ENCODE data around the gene CEBPG. TPM values are rescaled to one million over a fixed set of nuclear protein-coding genes. Genes with fewer than 3 reads are reported as not detected.
A peak's percentile ranks its signal among the peaks of the same experiment; 100 is the strongest.

CEBPG gene
- total and polyA plus RNA-seq, 8 donors: 17.8 to 26.4 (median 19.3) TPM

DNA sequence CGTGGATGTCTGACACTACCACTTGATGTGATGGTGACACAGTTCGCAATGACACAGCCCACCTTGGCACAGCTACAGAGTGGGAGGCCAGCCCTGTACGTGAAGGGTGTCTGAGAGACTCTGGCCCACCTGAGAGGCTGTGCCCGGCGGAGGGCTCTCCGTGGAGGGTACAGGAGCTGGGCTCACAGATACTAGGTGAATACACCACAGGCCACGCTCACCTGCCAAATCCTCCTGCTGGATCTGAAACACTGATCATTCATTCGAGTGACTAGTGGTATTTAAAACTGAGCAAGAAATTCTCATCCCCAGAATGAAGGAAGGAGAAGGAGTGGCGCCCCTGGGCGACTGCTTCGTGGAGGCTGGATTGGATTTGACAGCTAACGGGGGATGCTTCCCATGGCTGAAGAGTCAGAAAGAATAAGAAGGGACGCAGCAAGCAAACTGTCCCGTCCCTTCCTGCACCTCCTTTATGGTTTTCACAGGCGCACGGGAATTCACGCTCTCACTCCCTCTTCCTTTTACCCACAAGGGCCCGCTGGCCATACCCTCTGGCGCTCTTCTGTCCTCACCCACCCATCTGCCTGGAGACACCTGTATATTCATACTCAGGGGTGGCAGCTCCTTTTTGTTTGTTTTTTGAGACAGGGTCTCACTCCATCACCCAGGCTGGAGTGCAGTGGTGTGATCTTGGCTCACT is 25.0 kb downstream of the CEBPG start:
- ATAC-seq: no peak
- Histone ChIP-seq H3K4me3 (no peak overlapping the region), H3K9me3 (no peaks in the 10 kb centered on the region), H3K4me1 (peaks cover 11 to 43% of the 10 kb centered on the region in 2 donors), H3K27ac (no peak overlapping the region), H3K36me3 (no peaks in the 10 kb centered on the region), H3K27me3 (no peaks in the 10 kb centered on the region)
- peak in 2 of 4 donors; percentile 21 to 54 for DNase-seq
- intact Hi-C loops (cut with DNase I): no loop called here
- TF ChIP-seq, protein P1, sequence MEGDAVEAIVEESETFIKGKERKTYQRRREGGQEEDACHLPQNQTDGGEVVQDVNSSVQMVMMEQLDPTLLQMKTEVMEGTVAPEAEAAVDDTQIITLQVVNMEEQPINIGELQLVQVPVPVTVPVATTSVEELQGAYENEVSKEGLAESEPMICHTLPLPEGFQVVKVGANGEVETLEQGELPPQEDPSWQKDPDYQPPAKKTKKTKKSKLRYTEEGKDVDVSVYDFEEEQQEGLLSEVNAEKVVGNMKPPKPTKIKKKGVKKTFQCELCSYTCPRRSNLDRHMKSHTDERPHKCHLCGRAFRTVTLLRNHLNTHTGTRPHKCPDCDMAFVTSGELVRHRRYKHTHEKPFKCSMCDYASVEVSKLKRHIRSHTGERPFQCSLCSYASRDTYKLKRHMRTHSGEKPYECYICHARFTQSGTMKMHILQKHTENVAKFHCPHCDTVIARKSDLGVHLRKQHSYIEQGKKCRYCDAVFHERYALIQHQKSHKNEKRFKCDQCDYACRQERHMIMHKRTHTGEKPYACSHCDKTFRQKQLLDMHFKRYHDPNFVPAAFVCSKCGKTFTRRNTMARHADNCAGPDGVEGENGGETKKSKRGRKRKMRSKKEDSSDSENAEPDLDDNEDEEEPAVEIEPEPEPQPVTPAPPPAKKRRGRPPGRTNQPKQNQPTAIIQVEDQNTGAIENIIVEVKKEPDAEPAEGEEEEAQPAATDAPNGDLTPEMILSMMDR (IDR thresholded peaks at IDR 0.05): no peak

DNA sequence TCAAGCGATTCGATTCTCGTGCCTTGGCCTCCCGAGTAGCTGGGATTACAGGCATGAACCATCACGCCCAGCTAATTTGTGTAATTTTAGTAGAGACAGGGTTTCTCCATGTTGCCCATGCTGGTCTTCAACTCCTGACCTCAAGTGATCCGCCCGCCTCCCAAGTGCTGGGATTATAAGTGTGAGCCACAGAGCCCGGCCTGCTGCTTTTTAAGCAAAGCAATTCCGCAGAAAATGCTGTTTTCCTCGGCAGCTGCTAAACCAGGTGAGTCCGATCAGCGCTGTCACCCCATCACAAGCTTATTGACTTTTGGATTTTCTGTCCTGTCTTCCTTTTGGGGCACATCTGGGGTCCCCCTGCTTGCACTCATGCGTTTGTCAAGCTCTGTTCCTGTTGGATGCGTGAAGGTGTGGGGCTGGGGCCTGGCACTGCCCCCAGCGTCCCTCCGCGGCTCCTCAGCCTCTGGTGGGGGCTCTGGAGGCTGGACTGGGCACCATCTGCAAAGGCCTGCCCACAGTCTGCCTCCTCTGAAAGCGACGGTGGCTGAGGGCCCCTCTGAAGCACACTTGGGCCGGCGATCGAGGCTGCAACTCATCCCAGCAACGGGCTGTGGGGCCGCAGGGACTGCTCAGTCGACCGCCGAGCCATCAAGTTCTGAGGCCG is 25.7 kb downstream of the CEBPG start:
- Histone ChIP-seq H3K9me3 (no peaks in the 10 kb centered on the region), H3K27me3 (no peaks in the 10 kb centered on the region), H3K36me3 (no peaks in the 10 kb centered on the region), H3K27ac (no peak overlapping the region), H3K4me1 (peaks cover 7 to 36% of the 10 kb centered on the region in 2 donors), H3K4me3 (no peak overlapping the region)
- intact Hi-C loops (cut with DNase I): no loop called here
- ATAC-seq (no peak), DNase-seq (peak in 2 of 4 donors; percentile 24 to 74)
- TF ChIP-seq, protein P1 (IDR thresholded peaks at IDR 0.05): no peak

DNA sequence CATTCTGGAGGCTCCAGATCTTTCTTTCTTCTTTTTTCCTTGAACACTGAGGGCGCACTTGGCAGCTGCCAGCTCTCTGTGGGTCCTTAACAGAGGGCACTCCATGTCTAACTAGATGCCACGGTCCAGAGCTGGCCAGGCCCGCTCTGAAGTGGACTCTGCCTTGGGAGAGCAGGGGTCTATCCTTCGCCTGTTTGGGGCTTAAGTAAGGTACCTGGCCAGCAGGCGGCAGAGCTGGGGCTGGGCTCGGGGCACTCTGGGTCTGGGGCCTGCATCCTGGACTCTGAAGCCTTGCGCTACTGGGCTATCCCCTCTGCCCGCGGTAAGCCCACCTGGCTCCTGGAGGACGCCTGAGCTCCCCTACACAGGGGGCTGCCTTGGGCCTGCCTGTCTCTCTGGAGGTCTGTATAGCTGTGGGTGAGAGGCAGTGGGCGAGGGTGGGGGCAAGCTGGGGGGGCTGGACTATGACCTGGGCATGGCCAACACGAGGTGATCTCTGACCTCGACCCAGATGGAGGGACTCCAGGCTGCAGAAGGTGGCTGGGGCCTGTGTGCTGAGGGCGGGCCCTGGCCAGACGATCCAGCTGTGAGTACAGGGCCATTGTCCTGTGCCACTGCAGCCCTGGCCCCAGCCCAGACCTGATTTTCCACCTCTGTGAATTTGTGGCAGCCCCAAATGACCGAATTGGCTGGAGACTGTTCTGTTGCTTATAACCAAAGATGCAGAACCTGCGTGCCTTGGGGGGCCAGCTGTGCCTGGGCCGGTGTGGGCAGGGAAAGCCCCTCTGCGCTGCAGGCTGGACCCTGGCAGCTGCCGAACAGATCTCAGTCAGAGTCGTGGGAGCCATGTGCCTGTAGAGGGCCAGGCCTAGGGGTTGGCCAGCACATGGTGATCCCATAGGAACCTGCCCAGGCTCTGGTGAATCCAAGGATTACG is 26.5 kb downstream of the CEBPG start:
- no peak overlapping the region for H3K4me3 ChIP-seq
- DNase-seq (peak in 2 of 4 donors; percentile 20 to 57), ATAC-seq (no peak)
- H3K9me3 ChIP-seq: no peaks in the 10 kb centered on the region
- peaks cover 0 to 30% of the 10 kb centered on the region in 2 donors for H3K4me1 ChIP-seq
- H3K36me3 ChIP-seq: no peaks in the 10 kb centered on the region
- no peak overlapping the region for H3K27ac ChIP-seq
- TF ChIP-seq, protein P1 (IDR thresholded peaks at IDR 0.05): no peak
- no peaks in the 10 kb centered on the region for H3K27me3 ChIP-seq
- intact Hi-C loops (cut with DNase I): no loop called here

DNA sequence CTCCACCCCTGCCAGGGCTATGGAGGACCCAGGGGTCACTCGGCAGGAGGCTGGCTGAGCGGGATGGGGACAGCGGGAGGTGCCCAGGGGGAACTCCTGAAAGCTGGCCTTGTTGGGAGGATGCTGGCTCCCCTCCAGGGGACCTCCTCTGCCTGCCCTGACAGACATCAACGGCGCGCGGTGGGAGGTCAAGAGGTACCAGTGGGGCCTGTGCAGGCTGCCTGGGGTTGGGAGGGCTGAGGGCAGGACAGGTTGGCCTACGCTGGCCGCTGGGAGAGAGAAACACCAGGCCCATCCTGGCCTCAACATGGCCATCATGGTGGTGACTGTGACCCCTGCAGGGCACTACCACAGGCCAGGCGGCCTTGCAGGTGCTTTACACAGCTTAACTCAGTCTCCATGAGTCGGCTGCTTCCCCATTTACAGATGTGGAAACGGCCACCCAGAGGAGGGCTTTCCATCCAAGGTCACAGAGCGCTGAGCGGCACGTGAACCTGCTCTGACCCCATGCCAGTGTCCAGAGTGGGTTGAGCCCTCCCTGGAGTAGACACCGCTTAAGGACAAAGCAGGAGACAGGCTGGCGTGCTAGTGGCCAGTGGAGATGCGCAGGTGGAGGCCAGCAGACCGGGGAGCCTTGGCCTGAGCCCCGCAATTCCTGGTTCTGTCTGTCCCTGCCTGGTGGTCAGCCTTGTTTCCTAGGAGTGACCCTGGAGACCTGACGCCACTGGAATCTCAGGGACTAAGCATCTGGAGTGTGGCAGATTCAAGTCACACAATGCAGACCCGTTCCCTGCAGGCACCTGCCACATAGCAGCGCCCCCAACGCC is 27.6 kb downstream of the CEBPG start:
- Histone ChIP-seq H3K9me3 (no peaks in the 10 kb centered on the region), H3K27ac (no peak overlapping the region), H3K27me3 (no peaks in the 10 kb centered on the region), H3K4me3 (no peak overlapping the region), H3K36me3 (no peaks in the 10 kb centered on the region), H3K4me1 (peaks cover 0 to 21% of the 10 kb centered on the region in 2 donors)
- ATAC-seq (no peak), DNase-seq (peak in 2 of 4 donors; percentile 32 to 76)
- TF ChIP-seq, protein P1 (IDR thresholded peaks at IDR 0.05): no peak
- intact Hi-C loops (cut with DNase I): no loop called here

All from left lung (tissue), 10 donors.